Activated effector memory CD4-positive, alpha-beta T cell treated with Interleukin-2 at 50 U/mL for 16 hours (primary cell): ENCODE data around the gene RAB40AL.
"Not testable (repeated sequence)": the region's sequence is repeated elsewhere in the genome, so short reads cannot be mapped to it uniquely, and the experiment has no call there.

Experiments used
- DNase-seq: peaks from one replicate; pipeline ENCODE4 v3.0.0-alpha.2; 2020

The RAB40AL gene

GRCh38 chrX:102936972-102937371 lies at the start of gene RAB40AL:
RAB40AL (plus strand) TSS chrX:102937272; CDS start chrX:102937319, 47 bp downstream.
- DNase-seq, result not testable (repeated sequence)

- no peak for DNase-seq
These were observed 49.4 kb upstream of the RAB40AL start for GRCh38 chrX:102887687-102888086.

GRCh38 chrX:102892103-102892502 lies 45.0 kb upstream of the RAB40AL start:
- DNase-seq, result no peak

GRCh38 chrX:102899940-102900916 lies 36.8 kb upstream of the RAB40AL start:
- DNase-seq, result peak; percentile 43

- DNase-seq, result no peak
These were observed 34.7 kb upstream of the RAB40AL start for GRCh38 chrX:102902355-102902754.

GRCh38 chrX:102930990-102931756 lies 5.9 kb upstream of the RAB40AL start:
- no peak for DNase-seq

GRCh38 chrX:102934624-102935023 lies 2.4 kb upstream of the RAB40AL start:
- DNase-seq, result peak; percentile 0

GRCh38 chrX:102950908-102951866 lies 14.1 kb downstream of the RAB40AL start:
- DNase-seq, result peak; percentile 14

- DNase-seq, result no peak
These were observed 20.7 kb downstream of the RAB40AL start for GRCh38 chrX:102957751-102958150.

- no peak for DNase-seq
These were observed 21.7 kb downstream of the RAB40AL start for GRCh38 chrX:102958794-102959193.

GRCh38 chrX:102959471-102959870 lies 22.4 kb downstream of the RAB40AL start:
- DNase-seq, result no peak

- no peak for DNase-seq
These were observed 26.9 kb downstream of the RAB40AL start for GRCh38 chrX:102963955-102964354.

GRCh38 chrX:102964940-102965339 lies 27.9 kb downstream of the RAB40AL start:
- DNase-seq, result no peak

GRCh38 chrX:102966701-102967100 lies 29.6 kb downstream of the RAB40AL start:
- no peak for DNase-seq

GRCh38 chrX:102968216-102968615 lies 31.1 kb downstream of the RAB40AL start:
- no peak for DNase-seq

GRCh38 chrX:102971536-102971935 lies 34.5 kb downstream of the RAB40AL start:
- DNase-seq, result not testable (repeated sequence)

- DNase-seq, result no peak
These were observed 37.9 kb downstream of the RAB40AL start for GRCh38 chrX:102975016-102975415.

GRCh38 chrX:102976286-102976685 lies 39.2 kb downstream of the RAB40AL start:
- no peak for DNase-seq

- no peak for DNase-seq
These were observed 39.9 kb downstream of the RAB40AL start for GRCh38 chrX:102976793-102977495.

- no peak for DNase-seq
These were observed 41.5 kb downstream of the RAB40AL start for GRCh38 chrX:102978594-102978993.

GRCh38 chrX:102979536-102979935 lies 42.5 kb downstream of the RAB40AL start:
- no peak for DNase-seq

GRCh38 chrX:102983205-102983604 lies 46.1 kb downstream of the RAB40AL start:
- no peak for DNase-seq
